Kidney tubule cell (primary cell): ENCODE results near the gene ZCCHC13.
"Not testable (repeated sequence)": the region's sequence is repeated elsewhere in the genome, so short reads cannot be mapped to it uniquely, and the experiment has no call there.

ENCODE experiments used
- DNase-seq: peaks from one replicate; pipeline ENCODE4 v3.0.0-alpha.2; 2018; ENCODE audit warnings: low spot score

Gene ZCCHC13

GRCh38 chrX:74304016-74304415, at the start of gene ZCCHC13:
Gene ZCCHC13, plus strand, starts transcription at chrX:74304180. Its CDS starts 87 bp downstream, at chrX:74304267.
- no peak for DNase-seq

GRCh38 chrX:74258111-74258510, 45.9 kb upstream of the ZCCHC13 start:
- DNase-seq: not testable (repeated sequence)

- DNase-seq: no peak
Measured at GRCh38 chrX:74259885-74260491, 44.0 kb upstream of the ZCCHC13 start.

GRCh38 chrX:74262452-74263209, 41.3 kb upstream of the ZCCHC13 start:
- peak; percentile 13 for DNase-seq

- no peak for DNase-seq
Measured at GRCh38 chrX:74270393-74270792, 33.6 kb upstream of the ZCCHC13 start.

- no peak for DNase-seq
Measured at GRCh38 chrX:74272230-74272629, 31.8 kb upstream of the ZCCHC13 start.

- DNase-seq: no peak
Measured at GRCh38 chrX:74274516-74274915, 29.5 kb upstream of the ZCCHC13 start.

GRCh38 chrX:74277320-74277719, 26.7 kb upstream of the ZCCHC13 start:
- no peak for DNase-seq

GRCh38 chrX:74277846-74278245, 26.1 kb upstream of the ZCCHC13 start:
- DNase-seq: no peak

GRCh38 chrX:74280759-74281158, 23.2 kb upstream of the ZCCHC13 start:
- DNase-seq: no peak

- no peak for DNase-seq
Measured at GRCh38 chrX:74284391-74284952, 19.5 kb upstream of the ZCCHC13 start.

GRCh38 chrX:74286950-74287740, 16.8 kb upstream of the ZCCHC13 start:
- no peak for DNase-seq

- DNase-seq: no peak
Measured at GRCh38 chrX:74291577-74291963, 12.4 kb upstream of the ZCCHC13 start.

GRCh38 chrX:74291964-74292807, 11.8 kb upstream of the ZCCHC13 start:
- DNase-seq: peak; percentile 88

- no peak for DNase-seq
Measured at GRCh38 chrX:74292808-74293123, 11.2 kb upstream of the ZCCHC13 start.

- DNase-seq: peak; percentile 78
Measured at GRCh38 chrX:74293343-74293946, 10.5 kb upstream of the ZCCHC13 start.

GRCh38 chrX:74295101-74295500, 8.9 kb upstream of the ZCCHC13 start:
- DNase-seq: no peak

- no peak for DNase-seq
Measured at GRCh38 chrX:74297766-74298165, 6.2 kb upstream of the ZCCHC13 start.

- DNase-seq: no peak
Measured at GRCh38 chrX:74300869-74301268, 3.1 kb upstream of the ZCCHC13 start.

GRCh38 chrX:74318672-74319071, 14.7 kb downstream of the ZCCHC13 start:
- DNase-seq: no peak

- DNase-seq: not testable (repeated sequence)
Measured at GRCh38 chrX:74319321-74319720, 15.3 kb downstream of the ZCCHC13 start.
